K562 (cell line): Measurements from ENCODE around the gene FCER2. TPM values are rescaled to one million over a fixed set of nuclear protein-coding genes. Genes with fewer than 3 reads are reported as not detected.
A peak's percentile ranks its signal among the peaks of the same experiment; 100 is the strongest.

Source experiments
- ATAC-seq: fragments of 200-7000 bp; cut with Tn5 transposase; 3 replicates; pipeline ENCODE4 v1.9.1; 2020; ENCODE audit warnings: moderate library complexity
- BruUV-seq: library from RNA; stranded (reverse); fragments of 400-500 nt; replicated peaks from 2 replicates; lab custom pipeline; 2021; lab: Mats Ljungman, UMichigan
- CTCF ChIA-PET: fragments of 300-600 bp; formaldehyde crosslinking; extraction: SDS; loops from one replicate; lab custom pipeline; 2021; ENCODE audit warnings: low intra/inter-chr PET ratio; lab: Yijun Ruan, JAX
- POLR2A ChIA-PET: fragments of 300-600, 350-650 bp; sonication (Branson Sonifier 250); formaldehyde crosslinking; extraction: SDS; loops from one replicate; lab custom pipeline; 2021; ENCODE audit warnings: antibody characterized with exemption, inconsistent platforms; lab: Yijun Ruan, JAX
- DNase-seq, 4 experiments: peaks; one replicate each; pipeline versions ENCODE4 v3.0.0 to v3.0.0-alpha.2; 2011 to 2018; ENCODE audit warnings: low spot score in 3 of 4, mixed read lengths in 3 of 4; ENCODE audit errors: extremely low read depth in 1 of 4
- FAIRE-seq: peaks from 2 replicates; lab custom pipeline; 2011; peaks lifted over from hg19 to GRCh38; lab: Jason Lieb, UNC
- H2AFZ ChIP-seq: 2 replicates; pipeline ENCODE4 v1.6.0; 2011; ENCODE audit warnings: low read depth, low read length, control low read depth, inconsistent platforms
- H3K27ac ChIP-seq: fragments of 200-600 bp; 3 replicates; pipeline ENCODE4 v1.8.0; 2011; ENCODE audit warnings: low read depth, mild to moderate bottlenecking, control low read depth, inconsistent platforms, low read length, moderate library complexity, mixed read lengths; ENCODE audit errors: extremely low read depth
- H3K27me3 ChIP-seq, 2 experiments: fragments of 300-600 bp in 1 of 2; 2 replicates in 1 of 2; 3 replicates in 1 of 2; pipeline versions ENCODE4 v1.6.0 to v1.8.0; 2011; ENCODE audit warnings: inconsistent platforms in 2 of 2, low read length in 2 of 2, mild to moderate bottlenecking in 1 of 2, mixed read lengths in 1 of 2, moderate library complexity in 1 of 2; ENCODE audit not compliant: control insufficient read depth in 2 of 2, insufficient read depth in 2 of 2
- H3K36me3 ChIP-seq: fragments of 300-600 bp; 3 replicates; pipeline ENCODE4 v1.8.0; 2011; ENCODE audit warnings: mild to moderate bottlenecking, low read length, inconsistent platforms; ENCODE audit not compliant: control insufficient read depth, insufficient read depth
- H3K4me1 ChIP-seq, 2 experiments: fragments of 200-600 bp in 1 of 2; replicated peaks in 1 of 2; 2 replicates in 1 of 2; 3 replicates in 1 of 2; pipeline versions ENCODE4 v1.5.1 to v1.8.0; 2011; ENCODE audit warnings: inconsistent platforms in 2 of 2, low read length in 2 of 2, mild to moderate bottlenecking in 1 of 2, mixed read lengths in 1 of 2, moderate library complexity in 1 of 2; ENCODE audit not compliant: control insufficient read depth in 2 of 2, insufficient read depth in 2 of 2
- H3K4me2 ChIP-seq: 2 replicates; pipeline ENCODE4 v1.6.1; 2011; ENCODE audit warnings: low read length, control low read depth, inconsistent platforms, mixed read lengths; ENCODE audit not compliant: insufficient read depth
- H3K4me3 ChIP-seq: fragments of 200-600 bp; sonication (generic), shearing (Covaris generic); 2 replicates; pipeline ENCODE4 v1.5.1; 2016; ENCODE audit warnings: control low read depth, inconsistent platforms
- H3K79me2 ChIP-seq: fragments of 200-600 bp; 3 replicates; pipeline ENCODE4 v1.8.0; 2011; ENCODE audit warnings: low read length, inconsistent platforms; ENCODE audit not compliant: control insufficient read depth, insufficient read depth
- H3K9ac ChIP-seq, 2 experiments: 2 replicates each; pipeline versions ENCODE4 v1.6.0 to v1.6.1; 2011; ENCODE audit warnings: low read depth in 2 of 2, low read length in 2 of 2, control low read depth in 1 of 2, inconsistent platforms in 1 of 2, mild to moderate bottlenecking in 1 of 2, mixed read lengths in 1 of 2; ENCODE audit not compliant: insufficient read depth in 1 of 2
- H3K9me1 ChIP-seq: one replicate; pipeline ENCODE4 v1.6.0; 2011; ENCODE audit warnings: inconsistent platforms, mild to moderate bottlenecking, low read length, moderate library complexity; ENCODE audit not compliant: control insufficient read depth, insufficient read depth
- H3K9me3 ChIP-seq: replicated peaks from 2 replicates; pipeline ENCODE4 v1.5.1; 2011; ENCODE audit warnings: low read depth, low read length, inconsistent platforms; ENCODE audit not compliant: control insufficient read depth, insufficient read depth
- H4K20me1 ChIP-seq: replicated peaks from 2 replicates; pipeline ENCODE4 v1.6.1; 2011; ENCODE audit warnings: low read length, inconsistent platforms, mixed read lengths; ENCODE audit not compliant: control insufficient read depth, insufficient read depth
- ATF7 ChIP-seq: fragments of 450-650 bp; IDR thresholded peaks from 2 replicates; pipeline ENCODE4 v1.7.1; 2014; ENCODE audit warnings: mild to moderate bottlenecking, moderate library complexity
- BCOR ChIP-seq: fragments of 450-650 bp; IDR thresholded peaks from 2 replicates; pipeline ENCODE4 v1.6.1; 2016
- DACH1 ChIP-seq: fragments of 450-650 bp; IDR thresholded peaks from 2 replicates; pipeline ENCODE4 v1.6.1; 2018; ENCODE audit not compliant: partially characterized antibody
- ETV1 ChIP-seq: fragments of 450-650 bp; conservative IDR thresholded peaks from 2 replicates; pipeline ENCODE4 v1.6.1; 2016; ENCODE audit warnings: missing genetic modification characterization, control low read depth, low read depth, missing compliant biosample characterization
- ETV6 ChIP-seq, 3 experiments: fragments of 150-350 bp in 1 of 3; sonication (generic) in 1 of 3; formaldehyde crosslinking in 1 of 3; IDR thresholded peaks; 2 replicates each; pipeline versions ENCODE4 v1.6.1 to v1.8.0; 2014 to 2022; ENCODE audit warnings: borderline replicate concordance in 2 of 3, low read depth in 2 of 3, antibody characterized with exemption in 1 of 3, low read length in 1 of 3, mild to moderate bottlenecking in 1 of 3, missing genetic modification reagents in 1 of 3
- FOXK1 ChIP-seq: sonication (generic); formaldehyde crosslinking; IDR thresholded peaks from 2 replicates; pipeline ENCODE4 v1.8.0; 2022; ENCODE audit warnings: missing genetic modification reagents, mild to moderate bottlenecking, borderline replicate concordance
- L3MBTL2 ChIP-seq: fragments of 450-650 bp; IDR thresholded peaks from 2 replicates; pipeline ENCODE4 v1.6.1; 2016; ENCODE audit warnings: mild to moderate bottlenecking, moderate library complexity
- NELFE ChIP-seq: IDR thresholded peaks from 2 replicates; pipeline ENCODE4 v1.6.1; 2011; ENCODE audit warnings: mild to moderate bottlenecking; ENCODE audit not compliant: insufficient read depth, insufficient read length
- NR2C2 ChIP-seq, 2 experiments: fragments of 200-800 bp in 1 of 2; sonication (Bioruptor generic) in 1 of 2; sonication (generic) in 1 of 2; formaldehyde crosslinking in 1 of 2; IDR thresholded peaks; 2 replicates each; pipeline versions ENCODE4 v1.6.1 to v1.8.0; 2016 to 2022; ENCODE audit warnings: mild to moderate bottlenecking in 1 of 2, missing compliant biosample characterization in 1 of 2, missing genetic modification characterization in 1 of 2, missing genetic modification reagents in 1 of 2
- POLR3A ChIP-seq: IDR thresholded peaks from 2 replicates; pipeline ENCODE4 v1.6.1; 2011; ENCODE audit warnings: borderline replicate concordance, mild to moderate bottlenecking, moderate library complexity; ENCODE audit not compliant: insufficient read length, insufficient read depth; ENCODE audit errors: extremely low read depth
- RFX1 ChIP-seq: fragments of 450-650 bp; IDR thresholded peaks from 2 replicates; pipeline ENCODE4 v1.6.1; 2016; ENCODE audit warnings: mild to moderate bottlenecking, moderate library complexity
- ZFP36 ChIP-seq: fragments of 150-350 bp; IDR thresholded peaks from 2 replicates; pipeline ENCODE4 v1.6.1; 2018; ENCODE audit warnings: low read length, low read depth; ENCODE audit not compliant: partially characterized antibody
- ZKSCAN8 ChIP-seq: fragments of 200-800 bp; sonication (Bioruptor generic); IDR thresholded peaks from 2 replicates; pipeline ENCODE4 v1.6.1; 2016; ENCODE audit warnings: missing genetic modification characterization, missing compliant biosample characterization
- ZNF263 ChIP-seq: sonication (generic); formaldehyde crosslinking; IDR thresholded peaks from 2 replicates; pipeline ENCODE4 v1.8.0; 2022; ENCODE audit warnings: mild to moderate bottlenecking, missing genetic modification reagents, borderline replicate concordance
- WGBS: fragments of 100-300 bp; shearing (Covaris generic); methylation state at CpG from one replicate; pipeline ENCODE4 v1.1.6; 2016; ENCODE audit warnings: low coverage, mixed read lengths; ENCODE audit not compliant: insufficient coverage; ENCODE audit errors: missing lambda C conversion rate; 5-methylcytosine and 5-hydroxymethylcytosine counted together
- in situ Hi-C: fragments of 300-500 bp; cut with MboI; formaldehyde crosslinking; loops from 4 replicates; pipeline ENCODE4 v1.15.0; 2018; ENCODE audit warnings: inconsistent platforms, mixed read lengths
- intact Hi-C: fragments of 100-400 bp; cut with micrococcal nuclease; formaldehyde crosslinking; loops from 2 replicates; pipeline ENCODE4 v1.14.2; 2022
- polyA plus RNA-seq, 8 experiments: library from polyadenylated mRNA; depleted of rRNA in 4 of 8; stranded (reverse) in 5 of 8; unstranded in 3 of 8; fragments of >200 nt; fragmentation: Nextera tagmentation in 2 of 8; fragmentation: Illumina TruSeq in 1 of 8; extraction: Ambion mirVana in 2 of 8; extraction: Trizol in 1 of 8; gene quantifications; 2 replicates each; pipeline versions ENCODE4 v1.2.1 to v1.2.3, GENCODE V29; 2011 to 2014; ENCODE audit warnings: inconsistent platforms in 1 of 8, missing spikeins in 1 of 8
- total RNA-seq, 7 experiments: library from RNA; depleted of rRNA in 6 of 7; stranded (reverse); fragments of >200 nt in 6 of 7; fragmentation: Illumina TruSeq in 2 of 7; extraction: Trizol in 2 of 7; gene quantifications; 2 replicates each; pipeline versions ENCODE4 v1.2.1 to v1.2.3, GENCODE V29; 2011 to 2021; ENCODE audit warnings: low replicate concordance in 1 of 7
- TF ChIP-seq, protein P1 (sequence below): sonication (generic); formaldehyde crosslinking; IDR thresholded peaks from 2 replicates; pipeline ENCODE4 v1.8.1; 2023; ENCODE audit warnings: mild to moderate bottlenecking, missing genetic modification reagents
- TF ChIP-seq, protein P2 (sequence below): fragments of 450-650 bp; formaldehyde crosslinking; IDR thresholded peaks from 2 replicates; pipeline ENCODE4 v1.4.0; 2022; ENCODE audit warnings: missing genetic modification characterization
- TF ChIP-seq, protein P3 (sequence below): fragments of 450-650 bp; IDR thresholded peaks from 2 replicates; pipeline ENCODE4 v1.6.1; 2016; ENCODE audit warnings: low read depth, mild to moderate bottlenecking, moderate library complexity

The FCER2 gene
- total and polyA plus RNA-seq, 9 of the 15 experiments (the other 6 are each of a cell fraction or from before 2014, with no cell fraction given): 0.11 TPM; not detected in 8

DNA sequence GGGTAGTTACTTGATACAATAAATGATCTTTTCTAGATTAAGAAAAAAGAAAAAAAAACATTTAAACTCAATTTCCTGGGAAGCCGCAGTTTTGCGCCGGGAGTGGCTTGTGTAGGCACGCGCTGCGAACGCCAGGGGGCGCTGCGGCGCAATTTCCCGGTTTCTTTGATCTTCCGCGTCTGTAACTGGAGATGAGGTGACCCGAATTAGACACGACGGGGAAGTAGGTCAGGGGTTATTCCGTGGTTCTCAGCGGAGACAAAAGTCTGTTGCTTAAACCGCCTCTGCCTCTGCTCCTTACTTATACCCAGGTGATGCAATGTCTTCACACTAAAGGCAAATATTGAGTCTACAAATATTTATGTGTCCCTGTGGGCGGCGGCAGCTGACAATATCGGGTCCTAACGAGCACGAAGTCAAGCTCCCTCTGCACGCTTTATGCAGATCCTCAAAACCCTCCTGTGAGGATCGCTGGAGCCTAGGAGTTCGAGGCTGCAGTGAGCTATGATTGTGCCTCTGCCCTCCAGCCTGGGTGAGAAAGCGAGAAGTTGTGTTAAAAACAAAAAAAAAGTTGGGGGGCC, 49.8 kb downstream of the FCER2 start:
- Histone ChIP-seq H3K4me3 (no peak overlapping the region), H4K20me1 (no peaks in the 10 kb centered on the region), H3K27me3 (no peaks in the 10 kb centered on the region), H2AFZ (peak overlapping the region; percentile 95), H3K9ac (peak overlapping the region in 1 of 2 experiments; percentile 75; a peak in 1 of 4 replicates), H3K9me1 (no peaks in the 10 kb centered on the region), H3K9me3 (no peaks in the 10 kb centered on the region), H3K36me3 (peaks cover 7% of the 10 kb centered on the region; the same call in 1 of the 3 replicates), H3K27ac (peak overlapping the region; percentile 49; the same call in 1 of the 3 replicates), H3K4me2 (peak overlapping the region; percentile 72), H3K4me1 (peaks cover 2 to 11% of the 10 kb centered on the region in 2 experiments; a peak in 3 of 5 replicates), H3K79me2 (no peaks in the 10 kb centered on the region)
- BruUV-seq: no TSS peak
- CTCF ChIA-PET: interaction anchor here (1.6 kb wide), 1 partner anchor 28 kb away, joined by 6 read pairs; no protein-coding TSS in a partner anchor
- POLR2A ChIA-PET: interaction anchor here (0.6 to 1.3 kb wide), 2 partner anchors 9 to 293 kb away, joined by 3 to 5 read pairs; no protein-coding TSS in a partner anchor
- in situ Hi-C loops: no loop called here
- WGBS: 6% methylated on average over 28 of the region's 28 CpGs
- DNase-seq (peak; percentile 79 to 92 (median 84)), ATAC-seq (peak; percentile 88), FAIRE-seq (peak; percentile 97)
- intact Hi-C loops: loop anchor here (2.0 kb wide), 1 partner anchor 29 kb away; the partner anchor contains the start of gene TRAPPC5
- peak; percentile 37; the same call in 1 of the 2 replicates for TF ChIP-seq ETV1 (tag)
- TF ChIP-seq POLR3A: no peak
- TF ChIP-seq, protein P1, sequence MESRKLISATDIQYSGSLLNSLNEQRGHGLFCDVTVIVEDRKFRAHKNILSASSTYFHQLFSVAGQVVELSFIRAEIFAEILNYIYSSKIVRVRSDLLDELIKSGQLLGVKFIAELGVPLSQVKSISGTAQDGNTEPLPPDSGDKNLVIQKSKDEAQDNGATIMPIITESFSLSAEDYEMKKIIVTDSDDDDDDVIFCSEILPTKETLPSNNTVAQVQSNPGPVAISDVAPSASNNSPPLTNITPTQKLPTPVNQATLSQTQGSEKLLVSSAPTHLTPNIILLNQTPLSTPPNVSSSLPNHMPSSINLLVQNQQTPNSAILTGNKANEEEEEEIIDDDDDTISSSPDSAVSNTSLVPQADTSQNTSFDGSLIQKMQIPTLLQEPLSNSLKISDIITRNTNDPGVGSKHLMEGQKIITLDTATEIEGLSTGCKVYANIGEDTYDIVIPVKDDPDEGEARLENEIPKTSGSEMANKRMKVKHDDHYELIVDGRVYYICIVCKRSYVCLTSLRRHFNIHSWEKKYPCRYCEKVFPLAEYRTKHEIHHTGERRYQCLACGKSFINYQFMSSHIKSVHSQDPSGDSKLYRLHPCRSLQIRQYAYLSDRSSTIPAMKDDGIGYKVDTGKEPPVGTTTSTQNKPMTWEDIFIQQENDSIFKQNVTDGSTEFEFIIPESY: peak; percentile 83
- TF ChIP-seq BCOR: 0 out of 2 replicates have a peak, but pooled peaks have one; percentile 6
- peak; percentile 93 for TF ChIP-seq ATF7
- TF ChIP-seq, protein P2, sequence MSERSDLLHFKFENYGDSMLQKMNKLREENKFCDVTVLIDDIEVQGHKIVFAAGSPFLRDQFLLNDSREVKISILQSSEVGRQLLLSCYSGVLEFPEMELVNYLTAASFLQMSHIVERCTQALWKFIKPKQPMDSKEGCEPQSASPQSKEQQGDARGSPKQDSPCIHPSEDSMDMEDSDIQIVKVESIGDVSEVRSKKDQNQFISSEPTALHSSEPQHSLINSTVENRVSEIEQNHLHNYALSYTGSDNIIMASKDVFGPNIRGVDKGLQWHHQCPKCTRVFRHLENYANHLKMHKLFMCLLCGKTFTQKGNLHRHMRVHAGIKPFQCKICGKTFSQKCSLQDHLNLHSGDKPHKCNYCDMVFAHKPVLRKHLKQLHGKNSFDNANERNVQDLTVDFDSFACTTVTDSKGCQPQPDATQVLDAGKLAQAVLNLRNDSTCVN (CRISPR knock-in tag): no peak
- peak; percentile 46 for TF ChIP-seq DACH1
- TF ChIP-seq L3MBTL2: peak; percentile 96
- TF ChIP-seq RFX1: no peak
- peak; percentile 39; the same call in 1 of the 2 replicates for TF ChIP-seq FOXK1 (CRISPR knock-in tag)
- 0 out of 4 replicates have a peak, but pooled peaks of 1 of the 2 experiments have one; percentile 53 for TF ChIP-seq ETV6 (IDR thresholded peaks at IDR 0.05; ENCODE audit: borderline replicate concordance in 1 of 2, low read depth in 2 of 2, low read length in 1 of 2)
- TF ChIP-seq ETV6 (CRISPR knock-in tag; IDR thresholded peaks at IDR 0.05; ENCODE audit: borderline replicate concordance): no peak
- TF ChIP-seq ZKSCAN8 (CRISPR knock-in tag): no peak
- peak; percentile 4 for TF ChIP-seq ZFP36
- TF ChIP-seq, protein P3, sequence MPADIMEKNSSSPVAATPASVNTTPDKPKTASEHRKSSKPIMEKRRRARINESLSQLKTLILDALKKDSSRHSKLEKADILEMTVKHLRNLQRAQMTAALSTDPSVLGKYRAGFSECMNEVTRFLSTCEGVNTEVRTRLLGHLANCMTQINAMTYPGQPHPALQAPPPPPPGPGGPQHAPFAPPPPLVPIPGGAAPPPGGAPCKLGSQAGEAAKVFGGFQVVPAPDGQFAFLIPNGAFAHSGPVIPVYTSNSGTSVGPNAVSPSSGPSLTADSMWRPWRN: no peak
- TF ChIP-seq NR2C2 (CRISPR knock-in tag; IDR thresholded peaks at IDR 0.05): peak; percentile 81
- peak; percentile 95 for TF ChIP-seq NR2C2 (tag; IDR thresholded peaks at IDR 0.05)
- TF ChIP-seq ZNF263 (CRISPR knock-in tag): 0 out of 2 replicates have a peak, but pooled peaks have one; percentile 47
- TF ChIP-seq NELFE: no peak
